PC-9 (cell line): ENCODE measurements around the gene MICALL2. TPM values are rescaled to one million over a fixed set of nuclear protein-coding genes. Genes with fewer than 3 reads are reported as not detected.

ENCODE experiments used
- BruUV-seq: library from RNA; stranded (reverse); fragments of 400-500 nt; replicated peaks from 2 replicates; lab custom pipeline; 2021; lab: Mats Ljungman, UMichigan
- CTCF ChIA-PET: fragments of 300-600 bp; sonication (Branson Sonifier 250); formaldehyde crosslinking; loops from one replicate; lab custom pipeline; 2022; ENCODE audit warnings: antibody characterized with exemption; lab: Charles Lee
- POLR2A ChIA-PET: fragments of 300-600 bp; sonication (Branson Sonifier 250); formaldehyde crosslinking; loops from one replicate; lab custom pipeline; 2022; ENCODE audit warnings: antibody characterized with exemption; ENCODE audit not compliant: unreplicated experiment; lab: Charles Lee
- DNase-seq, 2 experiments: peaks; one replicate each; pipeline versions ENCODE4 v3.0.0 to v3.0.0-alpha.2; 2015 to 2022; ENCODE audit warnings: mixed read lengths in 1 of 2
- H2AFZ ChIP-seq: fragments of 200-600 bp; sonication (generic); 2 replicates; pipeline ENCODE4 v1.8.1; 2017; ENCODE audit warnings: antibody characterized with exemption
- H3F3A ChIP-seq: fragments of 200-600 bp; sonication (generic); 2 replicates; pipeline ENCODE4 v1.8.1; 2017; ENCODE audit warnings: antibody characterized with exemption, mild to moderate bottlenecking, low read depth; ENCODE audit not compliant: insufficient read depth
- H3K27ac ChIP-seq: fragments of 200-600 bp; sonication (generic); 2 replicates; pipeline ENCODE4 v1.6.1; 2016; ENCODE audit warnings: mixed run types
- H3K27me3 ChIP-seq: fragments of 200-600 bp; sonication (generic); 2 replicates; pipeline ENCODE4 v1.6.1; 2016; ENCODE audit warnings: low read depth, mixed run types; ENCODE audit not compliant: insufficient read depth
- H3K36me3 ChIP-seq: fragments of 200-600 bp; sonication (generic); 2 replicates; pipeline ENCODE4 v1.6.1; 2016; ENCODE audit warnings: low read depth, mixed run types
- H3K4me1 ChIP-seq: fragments of 200-600 bp; sonication (generic); replicated peaks from 2 replicates; pipeline ENCODE4 v1.6.1; 2016; ENCODE audit warnings: mixed run types; ENCODE audit not compliant: insufficient read depth
- H3K4me2 ChIP-seq: fragments of 200-600 bp; sonication (generic); 2 replicates; pipeline ENCODE4 v1.6.1; 2017; ENCODE audit warnings: mixed run types
- H3K4me3 ChIP-seq: fragments of 200-600 bp; sonication (generic); 2 replicates; pipeline ENCODE4 v1.6.1; 2016; ENCODE audit warnings: mixed run types
- H3K79me2 ChIP-seq: fragments of 200-600 bp; sonication (generic); 2 replicates; pipeline ENCODE4 v1.6.1; 2017; ENCODE audit warnings: low read depth, mixed run types
- H3K9me2 ChIP-seq: fragments of 200-600 bp; sonication (generic); 2 replicates; pipeline ENCODE4 v1.8.1; 2017; ENCODE audit warnings: mild to moderate bottlenecking; ENCODE audit not compliant: insufficient read depth
- H3K9me3 ChIP-seq: fragments of 200-600 bp; sonication (generic); 2 replicates; pipeline ENCODE4 v1.8.1; 2016; ENCODE audit warnings: low read depth; ENCODE audit not compliant: insufficient read depth
- H4K20me1 ChIP-seq: fragments of 200-600 bp; sonication (generic); 2 replicates; pipeline ENCODE4 v1.8.1; 2017; ENCODE audit not compliant: insufficient read depth
- EZH2 ChIP-seq: fragments of 200-600 bp; sonication (generic); IDR thresholded peaks from 2 replicates; pipeline ENCODE4 v1.8.0; 2017; ENCODE audit warnings: antibody characterized with exemption, low read depth
- intact Hi-C: fragments of 100-400 bp; cut with micrococcal nuclease; formaldehyde crosslinking; loops from one replicate; pipeline ENCODE4 v1.10.0; 2022; ENCODE audit not compliant: unreplicated experiment
- total RNA-seq: library from RNA; stranded (reverse); gene quantifications from 2 replicates; pipeline ENCODE4 v1.2.3, GENCODE V29; 2021
- TF ChIP-seq, protein P1 (sequence below): fragments of 200-600 bp; sonication (generic); conservative IDR thresholded peaks from 2 replicates; pipeline ENCODE4 v1.6.1; 2017; ENCODE audit warnings: mixed run types, antibody characterized with exemption, mild to moderate bottlenecking, moderate library complexity

MICALL2 gene
- total RNA-seq, 1 experiment from 2014 or later, result 104 TPM

DNA sequence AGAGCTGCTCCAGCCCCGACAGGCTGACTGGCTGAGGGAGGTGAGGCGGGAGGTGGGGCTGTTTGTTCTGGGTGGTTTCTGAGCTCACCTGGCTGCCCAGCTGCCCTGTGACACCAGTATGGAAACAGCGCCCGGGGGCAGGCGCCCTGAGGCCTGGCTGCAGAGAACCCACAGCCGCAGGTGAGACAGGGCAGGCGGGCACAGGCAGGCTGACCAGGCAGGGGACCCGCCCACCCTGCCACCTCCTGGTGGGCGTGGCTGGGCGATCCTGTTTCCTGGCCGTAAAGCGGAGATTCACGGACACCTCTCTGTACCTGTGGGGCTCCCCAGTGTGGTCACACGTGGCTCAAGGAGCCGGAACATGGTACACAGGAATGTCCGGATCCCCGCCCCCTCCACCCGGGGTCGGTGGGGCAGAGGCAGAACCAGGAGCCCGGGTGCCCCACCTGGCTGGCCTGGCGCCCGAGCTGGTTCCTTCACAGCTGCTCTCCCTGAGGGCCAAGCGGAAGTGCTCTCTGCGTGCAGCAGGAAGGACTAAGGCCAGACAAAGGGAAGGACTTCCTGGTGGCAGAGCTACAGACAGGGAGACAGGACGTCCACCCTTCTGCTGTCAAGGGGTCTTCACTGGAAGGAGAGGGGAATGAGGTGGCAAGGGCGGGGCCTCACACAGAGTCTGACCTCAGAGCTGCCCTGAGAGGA, 3.9 kb downstream of the MICALL2 start:
- peak overlapping the region; percentile 85 for H3K4me2 ChIP-seq
- peaks cover 61% of the 10 kb centered on the region for H3K79me2 ChIP-seq
- H3F3A ChIP-seq, result peaks cover 25% of the 10 kb centered on the region
- intact Hi-C loops, result loop anchor here (1.0 to 10.0 kb wide), 3 partner anchors 104 to 621 kb away; partner anchors contain the start of gene SUN1
- H3K27me3 ChIP-seq, result no peaks in the 10 kb centered on the region
- H3K36me3 ChIP-seq, result no peaks in the 10 kb centered on the region
- peak; percentile 98 to 100 for DNase-seq
- ChIA-PET POLR2A (interaction anchor here (0.5 to 1.0 kb wide), 4 partner anchors 11 to 623 kb away, joined by 3 to 54 read pairs (median 6); partner anchors contain the start of gene SUN1), CTCF (interaction anchor here (0.5 to 1.1 kb wide), 2 partner anchors 23 to 705 kb away, joined by 3 to 5 read pairs; no protein-coding TSS in a partner anchor)
- no peaks in the 10 kb centered on the region for H3K9me3 ChIP-seq
- TF ChIP-seq EZH2, result no peak
- TF ChIP-seq, protein P1, sequence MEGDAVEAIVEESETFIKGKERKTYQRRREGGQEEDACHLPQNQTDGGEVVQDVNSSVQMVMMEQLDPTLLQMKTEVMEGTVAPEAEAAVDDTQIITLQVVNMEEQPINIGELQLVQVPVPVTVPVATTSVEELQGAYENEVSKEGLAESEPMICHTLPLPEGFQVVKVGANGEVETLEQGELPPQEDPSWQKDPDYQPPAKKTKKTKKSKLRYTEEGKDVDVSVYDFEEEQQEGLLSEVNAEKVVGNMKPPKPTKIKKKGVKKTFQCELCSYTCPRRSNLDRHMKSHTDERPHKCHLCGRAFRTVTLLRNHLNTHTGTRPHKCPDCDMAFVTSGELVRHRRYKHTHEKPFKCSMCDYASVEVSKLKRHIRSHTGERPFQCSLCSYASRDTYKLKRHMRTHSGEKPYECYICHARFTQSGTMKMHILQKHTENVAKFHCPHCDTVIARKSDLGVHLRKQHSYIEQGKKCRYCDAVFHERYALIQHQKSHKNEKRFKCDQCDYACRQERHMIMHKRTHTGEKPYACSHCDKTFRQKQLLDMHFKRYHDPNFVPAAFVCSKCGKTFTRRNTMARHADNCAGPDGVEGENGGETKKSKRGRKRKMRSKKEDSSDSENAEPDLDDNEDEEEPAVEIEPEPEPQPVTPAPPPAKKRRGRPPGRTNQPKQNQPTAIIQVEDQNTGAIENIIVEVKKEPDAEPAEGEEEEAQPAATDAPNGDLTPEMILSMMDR, result no peak
- peaks cover 31% of the 10 kb centered on the region for H3K4me1 ChIP-seq
- no TSS peak for BruUV-seq
- H3K27ac ChIP-seq, result peak overlapping the region; percentile 55
- no peak overlapping the region for H2AFZ ChIP-seq
- H4K20me1 ChIP-seq, result peaks cover 23% of the 10 kb centered on the region
- peak overlapping the region; percentile 38; the same call in 1 of the 2 replicates for H3K4me3 ChIP-seq
- H3K9me2 ChIP-seq, result no peaks in the 10 kb centered on the region

DNA sequence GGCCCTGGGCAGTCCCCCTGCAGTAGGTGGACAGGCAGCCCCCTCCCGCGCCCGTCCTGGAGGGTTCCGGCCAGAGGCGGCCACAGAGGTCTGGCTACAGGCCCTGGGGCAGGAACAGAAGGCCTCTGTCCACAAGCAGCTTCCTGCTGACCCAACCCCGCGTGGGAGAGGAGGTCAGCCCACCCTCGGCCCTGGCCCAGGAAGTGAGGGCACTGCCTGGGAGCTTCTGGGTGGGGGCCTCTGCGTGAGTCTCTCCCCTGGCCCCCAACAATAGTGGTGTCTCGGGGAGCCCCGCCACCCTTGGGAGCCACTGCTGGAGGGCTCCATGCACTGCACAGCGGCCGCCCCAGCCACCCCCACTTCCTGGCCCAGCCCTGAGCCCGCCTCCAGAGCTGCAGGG, 4.7 kb downstream of the MICALL2 start:
- Histone ChIP-seq H3K9me2 (no peaks in the 10 kb centered on the region), H3K4me3 (peak overlapping the region; percentile 38; the same call in 1 of the 2 replicates), H3K4me2 (peak overlapping the region; percentile 85), H3K4me1 (peaks cover 31% of the 10 kb centered on the region), H3F3A (peaks cover 19% of the 10 kb centered on the region), H3K27me3 (no peaks in the 10 kb centered on the region), H2AFZ (no peak overlapping the region), H4K20me1 (peaks cover 23% of the 10 kb centered on the region), H3K36me3 (no peaks in the 10 kb centered on the region), H3K79me2 (peaks cover 61% of the 10 kb centered on the region), H3K27ac (peak overlapping the region; percentile 55), H3K9me3 (no peaks in the 10 kb centered on the region)
- no TSS peak for BruUV-seq
- peak in 1 of 2 experiments; percentile 33 for DNase-seq
- TF ChIP-seq EZH2, result no peak
- TF ChIP-seq, protein P1, result no peak
- ChIA-PET CTCF (interaction anchor here (0.5 to 1.1 kb wide), 2 partner anchors 22 to 279 kb away, joined by 3 to 5 read pairs; no protein-coding TSS in a partner anchor), POLR2A (interaction anchor here (0.7 to 1.0 kb wide), 2 partner anchors 12 to 623 kb away, joined by 3 to 9 read pairs; partner anchors contain the start of gene SUN1)
- intact Hi-C loops, result loop anchor here (10.0 kb wide), 1 partner anchor 620 kb away; the partner anchor contains the start of gene SUN1

DNA sequence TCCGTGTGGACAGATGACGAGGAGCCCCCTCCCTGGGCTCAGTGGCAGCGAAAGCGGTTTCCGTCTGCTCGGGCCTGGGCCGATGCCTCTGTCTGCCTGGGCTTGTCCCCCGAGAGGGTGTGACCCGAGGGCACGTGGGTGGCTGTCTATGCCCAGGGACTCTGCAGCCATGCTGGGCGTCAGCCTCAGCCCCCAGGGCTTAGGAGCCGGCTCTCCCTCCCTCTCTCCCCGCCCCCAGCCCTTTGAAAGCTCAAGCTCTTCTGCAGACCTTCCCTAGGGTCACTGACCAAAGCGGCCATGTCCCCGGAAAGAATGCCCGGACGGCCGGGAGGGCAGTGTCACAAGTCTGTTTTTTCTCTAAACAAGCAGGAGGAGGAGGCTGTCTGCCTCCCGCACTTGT, 7.1 kb downstream of the MICALL2 start:
- DNase-seq, result no peak
- peaks cover 20% of the 10 kb centered on the region for H3K4me1 ChIP-seq
- H3K9me3 ChIP-seq, result no peaks in the 10 kb centered on the region
- H3K36me3 ChIP-seq, result no peaks in the 10 kb centered on the region
- no peak overlapping the region for H3K4me3 ChIP-seq
- no peaks in the 10 kb centered on the region for H3K27me3 ChIP-seq
- peaks cover 19% of the 10 kb centered on the region for H3F3A ChIP-seq
- intact Hi-C loops, result loop anchor here (10.0 kb wide), 1 partner anchor 617 kb away; the partner anchor contains the start of gene SUN1
- H3K27ac ChIP-seq, result no peak overlapping the region
- ChIA-PET CTCF (interaction anchor here (0.8 kb wide), 1 partner anchor 277 kb away, joined by 3 read pairs; no protein-coding TSS in a partner anchor), POLR2A (interaction anchor here (0.5 kb wide), 1 partner anchor 1851 kb away, joined by 24 read pairs; no protein-coding TSS in a partner anchor)
- TF ChIP-seq, protein P1, result no peak
- no peak for TF ChIP-seq EZH2
- H2AFZ ChIP-seq, result no peak overlapping the region
- peaks cover 46% of the 10 kb centered on the region for H3K79me2 ChIP-seq
- no peak overlapping the region for H3K4me2 ChIP-seq
- BruUV-seq, result no TSS peak
- no peaks in the 10 kb centered on the region for H3K9me2 ChIP-seq
- peaks cover 23% of the 10 kb centered on the region for H4K20me1 ChIP-seq
